K562 (cell line): ENCODE data around the gene ZFAND6. TPM values are rescaled to one million over a fixed set of nuclear protein-coding genes. Genes with fewer than 3 reads are reported as not detected.
A peak's percentile ranks its signal among the peaks of the same experiment; 100 is the strongest.

ENCODE experiments used
- ATAC-seq: fragments of 200-7000 bp; cut with Tn5 transposase; 3 replicates; pipeline ENCODE4 v1.9.1; 2020; ENCODE audit warnings: moderate library complexity
- BruUV-seq: library from RNA; stranded (reverse); fragments of 400-500 nt; replicated peaks from 2 replicates; lab custom pipeline; 2021; lab: Mats Ljungman, UMichigan
- CTCF ChIA-PET: fragments of 300-600 bp; formaldehyde crosslinking; extraction: SDS; loops from one replicate; lab custom pipeline; 2021; ENCODE audit warnings: low intra/inter-chr PET ratio; lab: Yijun Ruan, JAX
- POLR2A ChIA-PET: fragments of 300-600, 350-650 bp; sonication (Branson Sonifier 250); formaldehyde crosslinking; extraction: SDS; loops from one replicate; lab custom pipeline; 2021; ENCODE audit warnings: antibody characterized with exemption, inconsistent platforms; lab: Yijun Ruan, JAX
- DNase-seq, 4 experiments: peaks; one replicate each; pipeline versions ENCODE4 v3.0.0 to v3.0.0-alpha.2; 2011 to 2018; ENCODE audit warnings: low spot score in 3 of 4, mixed read lengths in 3 of 4; ENCODE audit errors: extremely low read depth in 1 of 4
- FAIRE-seq: peaks from 2 replicates; lab custom pipeline; 2011; peaks lifted over from hg19 to GRCh38; lab: Jason Lieb, UNC
- H2AFZ ChIP-seq: 2 replicates; pipeline ENCODE4 v1.6.0; 2011; ENCODE audit warnings: low read depth, low read length, control low read depth, inconsistent platforms
- H3K27ac ChIP-seq: fragments of 200-600 bp; 3 replicates; pipeline ENCODE4 v1.8.0; 2011; ENCODE audit warnings: low read depth, mild to moderate bottlenecking, control low read depth, inconsistent platforms, low read length, moderate library complexity, mixed read lengths; ENCODE audit errors: extremely low read depth
- H3K27me3 ChIP-seq, 2 experiments: fragments of 300-600 bp in 1 of 2; 2 replicates in 1 of 2; 3 replicates in 1 of 2; pipeline versions ENCODE4 v1.6.0 to v1.8.0; 2011; ENCODE audit warnings: inconsistent platforms in 2 of 2, low read length in 2 of 2, mild to moderate bottlenecking in 1 of 2, mixed read lengths in 1 of 2, moderate library complexity in 1 of 2; ENCODE audit not compliant: control insufficient read depth in 2 of 2, insufficient read depth in 2 of 2
- H3K36me3 ChIP-seq: fragments of 300-600 bp; 3 replicates; pipeline ENCODE4 v1.8.0; 2011; ENCODE audit warnings: mild to moderate bottlenecking, low read length, inconsistent platforms; ENCODE audit not compliant: control insufficient read depth, insufficient read depth
- H3K4me1 ChIP-seq, 2 experiments: fragments of 200-600 bp in 1 of 2; replicated peaks in 1 of 2; 2 replicates in 1 of 2; 3 replicates in 1 of 2; pipeline versions ENCODE4 v1.5.1 to v1.8.0; 2011; ENCODE audit warnings: inconsistent platforms in 2 of 2, low read length in 2 of 2, mild to moderate bottlenecking in 1 of 2, mixed read lengths in 1 of 2, moderate library complexity in 1 of 2; ENCODE audit not compliant: control insufficient read depth in 2 of 2, insufficient read depth in 2 of 2
- H3K4me2 ChIP-seq: 2 replicates; pipeline ENCODE4 v1.6.1; 2011; ENCODE audit warnings: low read length, control low read depth, inconsistent platforms, mixed read lengths; ENCODE audit not compliant: insufficient read depth
- H3K4me3 ChIP-seq: fragments of 200-600 bp; sonication (generic), shearing (Covaris generic); 2 replicates; pipeline ENCODE4 v1.5.1; 2016; ENCODE audit warnings: control low read depth, inconsistent platforms
- H3K79me2 ChIP-seq: fragments of 200-600 bp; 3 replicates; pipeline ENCODE4 v1.8.0; 2011; ENCODE audit warnings: low read length, inconsistent platforms; ENCODE audit not compliant: control insufficient read depth, insufficient read depth
- H3K9ac ChIP-seq, 2 experiments: 2 replicates each; pipeline versions ENCODE4 v1.6.0 to v1.6.1; 2011; ENCODE audit warnings: low read depth in 2 of 2, low read length in 2 of 2, control low read depth in 1 of 2, inconsistent platforms in 1 of 2, mild to moderate bottlenecking in 1 of 2, mixed read lengths in 1 of 2; ENCODE audit not compliant: insufficient read depth in 1 of 2
- H3K9me1 ChIP-seq: one replicate; pipeline ENCODE4 v1.6.0; 2011; ENCODE audit warnings: inconsistent platforms, mild to moderate bottlenecking, low read length, moderate library complexity; ENCODE audit not compliant: control insufficient read depth, insufficient read depth
- H3K9me3 ChIP-seq: replicated peaks from 2 replicates; pipeline ENCODE4 v1.5.1; 2011; ENCODE audit warnings: low read depth, low read length, inconsistent platforms; ENCODE audit not compliant: control insufficient read depth, insufficient read depth
- H4K20me1 ChIP-seq: replicated peaks from 2 replicates; pipeline ENCODE4 v1.6.1; 2011; ENCODE audit warnings: low read length, inconsistent platforms, mixed read lengths; ENCODE audit not compliant: control insufficient read depth, insufficient read depth
- ETV5 ChIP-seq: sonication (generic); formaldehyde crosslinking; IDR thresholded peaks from 2 replicates; pipeline ENCODE4 v1.4.0; 2020; ENCODE audit warnings: low read depth, mild to moderate bottlenecking, missing genetic modification reagents
- HCFC1 ChIP-seq: IDR thresholded peaks from 2 replicates; pipeline ENCODE4 v1.6.1; 2012; ENCODE audit warnings: low read depth, low read length, improper control_type of control experiment
- HDAC2 ChIP-seq: fragments of 450-650 bp; IDR thresholded peaks from 2 replicates; pipeline ENCODE4 v1.6.1; 2016; ENCODE audit warnings: mild to moderate bottlenecking
- MTA3 ChIP-seq: fragments of 450-650 bp; formaldehyde crosslinking; IDR thresholded peaks from 2 replicates; pipeline ENCODE4 v1.6.1; 2017; ENCODE audit warnings: mild to moderate bottlenecking, borderline replicate concordance
- NCOA4 ChIP-seq: fragments of 450-650 bp; IDR thresholded peaks from 2 replicates; pipeline ENCODE4 v1.6.1; 2018; ENCODE audit warnings: mild to moderate bottlenecking; ENCODE audit not compliant: partially characterized antibody
- RAD51 ChIP-seq: fragments of 450-650 bp; IDR thresholded peaks from 2 replicates; pipeline ENCODE4 v1.7.1; 2016; ENCODE audit warnings: low read depth, mild to moderate bottlenecking, borderline replicate concordance
- RBBP5 ChIP-seq: fragments of 200-600 bp; sonication (generic); IDR thresholded peaks from 2 replicates; pipeline ENCODE4 v1.6.1; 2012; ENCODE audit warnings: borderline replicate concordance, mild to moderate bottlenecking, low read length, control low read depth, inconsistent platforms; ENCODE audit not compliant: insufficient read depth, poor library complexity, severe bottlenecking
- STAT5A ChIP-seq: IDR thresholded peaks from 2 replicates; pipeline ENCODE4 v1.6.1; 2012; ENCODE audit warnings: low read length, inconsistent platforms, borderline replicate concordance
- SUPT5H ChIP-seq: fragments of 450-650 bp; IDR thresholded peaks from 2 replicates; pipeline ENCODE4 v1.6.1; 2016
- ZNF449 ChIP-seq: fragments of 250-450 bp; sonication (Bioruptor Pico); IDR thresholded peaks from 2 replicates; pipeline ENCODE4 v1.8.0; 2022; ENCODE audit warnings: moderate library complexity, mild to moderate bottlenecking, inconsistent platforms
- WGBS: fragments of 100-300 bp; shearing (Covaris generic); methylation state at CpG from one replicate; pipeline ENCODE4 v1.1.6; 2016; ENCODE audit warnings: low coverage, mixed read lengths; ENCODE audit not compliant: insufficient coverage; ENCODE audit errors: missing lambda C conversion rate; 5-methylcytosine and 5-hydroxymethylcytosine counted together
- in situ Hi-C: fragments of 300-500 bp; cut with MboI; formaldehyde crosslinking; loops from 4 replicates; pipeline ENCODE4 v1.15.0; 2018; ENCODE audit warnings: inconsistent platforms, mixed read lengths
- intact Hi-C: fragments of 100-400 bp; cut with micrococcal nuclease; formaldehyde crosslinking; loops from 2 replicates; pipeline ENCODE4 v1.14.2; 2022
- polyA plus RNA-seq, 8 experiments: library from polyadenylated mRNA; depleted of rRNA in 4 of 8; stranded (reverse) in 5 of 8; unstranded in 3 of 8; fragments of >200 nt; fragmentation: Nextera tagmentation in 2 of 8; fragmentation: Illumina TruSeq in 1 of 8; extraction: Ambion mirVana in 2 of 8; extraction: Trizol in 1 of 8; gene quantifications; 2 replicates each; pipeline versions ENCODE4 v1.2.1 to v1.2.3, GENCODE V29; 2011 to 2014; ENCODE audit warnings: inconsistent platforms in 1 of 8, missing spikeins in 1 of 8
- total RNA-seq, 7 experiments: library from RNA; depleted of rRNA in 6 of 7; stranded (reverse); fragments of >200 nt in 6 of 7; fragmentation: Illumina TruSeq in 2 of 7; extraction: Trizol in 2 of 7; gene quantifications; 2 replicates each; pipeline versions ENCODE4 v1.2.1 to v1.2.3, GENCODE V29; 2011 to 2021; ENCODE audit warnings: low replicate concordance in 1 of 7
- TF ChIP-seq, protein P1 (sequence below): IDR thresholded peaks from 3 replicates; pipeline ENCODE4 v1.6.1; 2011; ENCODE audit warnings: borderline replicate concordance, mild to moderate bottlenecking; ENCODE audit not compliant: insufficient read length, insufficient read depth
- TF ChIP-seq, protein P2 (sequence below): fragments of 250-450 bp; sonication (Bioruptor Pico); IDR thresholded peaks from 2 replicates; pipeline ENCODE4 v1.5.0; 2021
- TF ChIP-seq, protein P3 (sequence below): sonication (generic); formaldehyde crosslinking; IDR thresholded peaks from 2 replicates; pipeline ENCODE4 v1.8.1; 2023; ENCODE audit warnings: mild to moderate bottlenecking, missing genetic modification reagents

Gene ZFAND6
- total and polyA plus RNA-seq, 9 of the 15 experiments (the other 6 are each of a cell fraction or from before 2014, with no cell fraction given), result 53.9 to 206 (median 88.9) TPM

- 0 out of 2 replicates have a peak, but pooled peaks have one; percentile 4 for TF ChIP-seq HCFC1
These were observed at the start of gene ZFAND6 (continued) for GRCh38 chr15:80058851-80059785.

- Histone ChIP-seq H3K9me1 (no peaks in the 10 kb centered on the region), H4K20me1 (no peaks in the 10 kb centered on the region), H3K27me3 (no peaks in the 10 kb centered on the region), H3K27ac (no peak overlapping the region), H2AFZ (no peak overlapping the region), H3K9me3 (no peaks in the 10 kb centered on the region), H3K4me3 (no peak overlapping the region), H3K79me2 (no peaks in the 10 kb centered on the region), H3K4me2 (no peak overlapping the region), H3K4me1 (no peaks in the 10 kb centered on the region), H3K9ac (no peak overlapping the region), H3K36me3 (no peaks in the 10 kb centered on the region)
- BruUV-seq, result no TSS peak
- in situ Hi-C loops (no loop called here), intact Hi-C loops (no loop called here)
- POLR2A ChIA-PET, result no interaction called here
- CTCF ChIA-PET, result no interaction called here
- DNase-seq (no peak), ATAC-seq (no peak), FAIRE-seq (no peak)
- 11% methylated on average over 6 of the region's 6 CpGs for WGBS
- TF ChIP-seq, protein P1, sequence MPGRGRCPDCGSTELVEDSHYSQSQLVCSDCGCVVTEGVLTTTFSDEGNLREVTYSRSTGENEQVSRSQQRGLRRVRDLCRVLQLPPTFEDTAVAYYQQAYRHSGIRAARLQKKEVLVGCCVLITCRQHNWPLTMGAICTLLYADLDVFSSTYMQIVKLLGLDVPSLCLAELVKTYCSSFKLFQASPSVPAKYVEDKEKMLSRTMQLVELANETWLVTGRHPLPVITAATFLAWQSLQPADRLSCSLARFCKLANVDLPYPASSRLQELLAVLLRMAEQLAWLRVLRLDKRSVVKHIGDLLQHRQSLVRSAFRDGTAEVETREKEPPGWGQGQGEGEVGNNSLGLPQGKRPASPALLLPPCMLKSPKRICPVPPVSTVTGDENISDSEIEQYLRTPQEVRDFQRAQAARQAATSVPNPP, result no peak
- TF ChIP-seq MTA3 (no peak), SUPT5H (no peak), ETV5 (CRISPR knock-in tag) (no peak), ZNF449 (CRISPR knock-in tag) (no peak), STAT5A (no peak), RBBP5 (no peak), NCOA4 (no peak), RAD51 (no peak), HDAC2 (no peak)
- TF ChIP-seq, protein P2, sequence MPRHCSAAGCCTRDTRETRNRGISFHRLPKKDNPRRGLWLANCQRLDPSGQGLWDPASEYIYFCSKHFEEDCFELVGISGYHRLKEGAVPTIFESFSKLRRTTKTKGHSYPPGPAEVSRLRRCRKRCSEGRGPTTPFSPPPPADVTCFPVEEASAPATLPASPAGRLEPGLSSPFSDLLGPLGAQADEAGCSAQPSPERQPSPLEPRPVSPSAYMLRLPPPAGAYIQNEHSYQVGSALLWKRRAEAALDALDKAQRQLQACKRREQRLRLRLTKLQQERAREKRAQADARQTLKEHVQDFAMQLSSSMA (CRISPR knock-in tag), result no peak
- TF ChIP-seq, protein P3, sequence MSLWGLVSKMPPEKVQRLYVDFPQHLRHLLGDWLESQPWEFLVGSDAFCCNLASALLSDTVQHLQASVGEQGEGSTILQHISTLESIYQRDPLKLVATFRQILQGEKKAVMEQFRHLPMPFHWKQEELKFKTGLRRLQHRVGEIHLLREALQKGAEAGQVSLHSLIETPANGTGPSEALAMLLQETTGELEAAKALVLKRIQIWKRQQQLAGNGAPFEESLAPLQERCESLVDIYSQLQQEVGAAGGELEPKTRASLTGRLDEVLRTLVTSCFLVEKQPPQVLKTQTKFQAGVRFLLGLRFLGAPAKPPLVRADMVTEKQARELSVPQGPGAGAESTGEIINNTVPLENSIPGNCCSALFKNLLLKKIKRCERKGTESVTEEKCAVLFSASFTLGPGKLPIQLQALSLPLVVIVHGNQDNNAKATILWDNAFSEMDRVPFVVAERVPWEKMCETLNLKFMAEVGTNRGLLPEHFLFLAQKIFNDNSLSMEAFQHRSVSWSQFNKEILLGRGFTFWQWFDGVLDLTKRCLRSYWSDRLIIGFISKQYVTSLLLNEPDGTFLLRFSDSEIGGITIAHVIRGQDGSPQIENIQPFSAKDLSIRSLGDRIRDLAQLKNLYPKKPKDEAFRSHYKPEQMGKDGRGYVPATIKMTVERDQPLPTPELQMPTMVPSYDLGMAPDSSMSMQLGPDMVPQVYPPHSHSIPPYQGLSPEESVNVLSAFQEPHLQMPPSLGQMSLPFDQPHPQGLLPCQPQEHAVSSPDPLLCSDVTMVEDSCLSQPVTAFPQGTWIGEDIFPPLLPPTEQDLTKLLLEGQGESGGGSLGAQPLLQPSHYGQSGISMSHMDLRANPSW (CRISPR knock-in tag), result no peak
These were observed 49.3 kb upstream of the ZFAND6 start for GRCh38 chr15:80010131-80010673.
